Measurements from ENCODE around the gene UBIAD1. TPM values are rescaled to one million over a fixed set of nuclear protein-coding genes. Genes with fewer than 3 reads are reported as not detected.

The UBIAD1 gene, protein sequence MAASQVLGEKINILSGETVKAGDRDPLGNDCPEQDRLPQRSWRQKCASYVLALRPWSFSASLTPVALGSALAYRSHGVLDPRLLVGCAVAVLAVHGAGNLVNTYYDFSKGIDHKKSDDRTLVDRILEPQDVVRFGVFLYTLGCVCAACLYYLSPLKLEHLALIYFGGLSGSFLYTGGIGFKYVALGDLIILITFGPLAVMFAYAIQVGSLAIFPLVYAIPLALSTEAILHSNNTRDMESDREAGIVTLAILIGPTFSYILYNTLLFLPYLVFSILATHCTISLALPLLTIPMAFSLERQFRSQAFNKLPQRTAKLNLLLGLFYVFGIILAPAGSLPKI
- polyA plus RNA-seq (2012; ENCODE audit: insufficient read depth, insufficient read length, low read depth) = 20.4 TPM

DNA sequence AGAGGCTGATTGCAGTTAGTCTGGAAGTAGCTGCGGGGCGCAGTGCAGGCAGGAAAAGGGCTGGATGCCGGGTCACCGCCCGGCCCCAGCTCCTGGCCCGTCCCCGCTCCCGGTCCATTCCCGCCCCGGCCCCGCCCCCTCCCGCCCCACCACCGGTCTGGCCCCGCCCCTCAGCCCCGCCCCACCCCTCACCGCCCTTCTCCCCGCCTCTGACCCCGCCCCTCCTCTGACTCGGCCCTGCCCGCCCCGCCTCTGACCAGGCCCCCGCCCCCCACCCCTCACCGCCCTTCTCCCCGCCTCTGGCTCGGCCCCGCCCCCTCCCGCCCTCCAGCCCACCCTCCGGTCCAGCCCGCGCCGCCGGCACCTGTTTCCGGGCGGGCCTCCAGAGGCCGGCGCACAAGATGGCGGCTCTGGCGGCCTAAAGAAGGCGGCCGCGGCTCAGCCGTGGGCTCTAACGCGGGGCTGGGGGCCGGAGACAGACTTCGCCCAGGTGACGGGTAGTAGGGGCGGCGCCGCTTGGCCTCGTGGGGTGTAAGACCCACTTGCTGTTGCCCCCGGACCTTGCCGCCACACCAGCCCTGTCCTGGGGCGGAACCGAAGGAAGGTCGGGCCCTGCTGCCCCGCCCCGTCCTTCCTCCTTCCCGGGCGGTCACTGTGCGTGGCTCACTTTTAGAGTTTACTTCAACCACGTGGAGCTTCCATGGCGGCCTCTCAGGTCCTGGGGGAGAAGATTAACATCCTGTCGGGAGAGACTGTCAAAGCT lies at the start of gene UBIAD1:
TSS of gene UBIAD1 (plus strand) at position 367 of the 763 bp plus-strand sequence. CDS start at position 701, 334 bp downstream.
- Histone ChIP-seq H3K9me3 (no peaks in the 10 kb centered on the region), H3K36me3 (no peaks in the 10 kb centered on the region), H3K4me1 (no peaks in the 10 kb centered on the region), H3K4me3 (ENCODE audit: low read depth, low read length) (peak within 1 kb of the TSS; percentile 80), H3K27me3 (no peaks in the 10 kb centered on the region)
- TF ChIP-seq, protein P1, sequence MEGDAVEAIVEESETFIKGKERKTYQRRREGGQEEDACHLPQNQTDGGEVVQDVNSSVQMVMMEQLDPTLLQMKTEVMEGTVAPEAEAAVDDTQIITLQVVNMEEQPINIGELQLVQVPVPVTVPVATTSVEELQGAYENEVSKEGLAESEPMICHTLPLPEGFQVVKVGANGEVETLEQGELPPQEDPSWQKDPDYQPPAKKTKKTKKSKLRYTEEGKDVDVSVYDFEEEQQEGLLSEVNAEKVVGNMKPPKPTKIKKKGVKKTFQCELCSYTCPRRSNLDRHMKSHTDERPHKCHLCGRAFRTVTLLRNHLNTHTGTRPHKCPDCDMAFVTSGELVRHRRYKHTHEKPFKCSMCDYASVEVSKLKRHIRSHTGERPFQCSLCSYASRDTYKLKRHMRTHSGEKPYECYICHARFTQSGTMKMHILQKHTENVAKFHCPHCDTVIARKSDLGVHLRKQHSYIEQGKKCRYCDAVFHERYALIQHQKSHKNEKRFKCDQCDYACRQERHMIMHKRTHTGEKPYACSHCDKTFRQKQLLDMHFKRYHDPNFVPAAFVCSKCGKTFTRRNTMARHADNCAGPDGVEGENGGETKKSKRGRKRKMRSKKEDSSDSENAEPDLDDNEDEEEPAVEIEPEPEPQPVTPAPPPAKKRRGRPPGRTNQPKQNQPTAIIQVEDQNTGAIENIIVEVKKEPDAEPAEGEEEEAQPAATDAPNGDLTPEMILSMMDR (IDR thresholded peaks at IDR 0.05; ENCODE audit: low read depth, low read length) = no peak
- peak; percentile 80 for DNase-seq

DNA sequence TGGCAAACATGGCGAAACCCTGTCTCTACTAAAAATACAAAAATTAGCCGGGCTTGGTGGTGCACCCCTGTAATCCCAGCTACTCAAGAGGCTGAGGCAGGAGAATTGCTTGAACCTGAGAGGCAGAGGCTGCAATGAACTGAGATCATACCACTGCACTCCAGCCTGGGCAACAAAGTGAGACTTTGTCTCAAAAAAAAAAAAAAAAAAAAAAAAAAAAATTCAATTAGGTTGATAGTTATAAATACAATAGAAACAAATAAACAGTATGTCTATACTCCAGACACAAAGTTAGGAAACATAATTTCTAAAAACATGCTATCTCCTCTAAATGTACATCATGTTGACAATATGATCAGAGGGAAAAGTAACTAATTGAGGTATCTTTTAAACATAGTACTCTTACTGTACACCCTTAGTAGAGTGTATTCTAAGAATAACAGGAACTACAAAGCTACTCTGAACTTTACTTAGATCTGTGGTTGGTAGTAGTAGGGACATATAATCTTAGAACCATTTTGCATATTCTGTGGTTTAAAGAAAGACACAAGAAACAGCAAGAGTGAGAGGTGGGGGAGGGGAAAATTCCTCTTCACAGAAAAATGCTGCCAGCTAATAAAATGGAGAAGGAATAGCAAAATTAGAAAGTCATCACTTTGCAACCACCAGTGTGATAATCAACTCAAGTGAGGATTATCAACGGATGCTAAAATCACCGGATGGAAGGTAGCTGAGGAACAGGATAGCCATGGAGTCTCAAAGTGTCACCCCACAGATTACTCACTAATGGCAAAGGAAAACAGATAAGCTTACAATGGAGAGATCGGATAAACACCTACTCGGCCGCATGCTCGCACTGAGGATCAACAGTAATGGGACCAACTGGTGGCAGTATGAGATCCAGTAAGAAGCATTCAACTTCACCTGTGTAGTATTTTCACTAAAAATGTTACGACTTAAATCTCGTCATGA lies 45.6 kb upstream of the UBIAD1 start:
- Histone ChIP-seq H3K27me3 (no peaks in the 10 kb centered on the region), H3K36me3 (peaks cover 14% of the 10 kb centered on the region), H3K9me3 (no peaks in the 10 kb centered on the region), H3K4me1 (no peaks in the 10 kb centered on the region), H3K4me3 (ENCODE audit: low read depth, low read length) (no peak overlapping the region)
- TF ChIP-seq, protein P1 (IDR thresholded peaks at IDR 0.05; ENCODE audit: low read depth, low read length) = no peak
- no peak for DNase-seq

DNA sequence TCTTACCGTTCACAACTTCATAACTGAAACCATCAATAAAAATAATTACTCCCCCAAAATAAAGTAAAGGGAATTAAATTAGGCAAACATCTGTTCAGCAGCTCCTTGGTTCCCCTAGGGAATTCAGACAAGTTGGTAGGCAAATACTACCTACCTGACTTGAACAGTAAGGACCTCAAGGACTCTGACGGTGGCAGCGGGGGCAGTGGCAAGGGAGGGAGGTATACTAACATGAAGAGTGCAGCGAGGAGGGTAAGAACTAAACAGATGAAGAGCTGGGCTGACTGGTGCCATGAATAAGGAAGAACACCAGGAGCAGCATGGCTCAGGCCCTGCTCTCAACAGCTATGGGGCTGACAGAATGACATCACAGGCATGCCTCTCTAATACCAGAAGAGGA lies 43.8 kb upstream of the UBIAD1 start:
- no peak for DNase-seq
- Histone ChIP-seq H3K4me3 (ENCODE audit: low read depth, low read length) (no peak overlapping the region), H3K9me3 (no peaks in the 10 kb centered on the region), H3K4me1 (no peaks in the 10 kb centered on the region), H3K27me3 (no peaks in the 10 kb centered on the region), H3K36me3 (peaks cover 20% of the 10 kb centered on the region)
- TF ChIP-seq, protein P1 (IDR thresholded peaks at IDR 0.05; ENCODE audit: low read depth, low read length) = no peak

DNA sequence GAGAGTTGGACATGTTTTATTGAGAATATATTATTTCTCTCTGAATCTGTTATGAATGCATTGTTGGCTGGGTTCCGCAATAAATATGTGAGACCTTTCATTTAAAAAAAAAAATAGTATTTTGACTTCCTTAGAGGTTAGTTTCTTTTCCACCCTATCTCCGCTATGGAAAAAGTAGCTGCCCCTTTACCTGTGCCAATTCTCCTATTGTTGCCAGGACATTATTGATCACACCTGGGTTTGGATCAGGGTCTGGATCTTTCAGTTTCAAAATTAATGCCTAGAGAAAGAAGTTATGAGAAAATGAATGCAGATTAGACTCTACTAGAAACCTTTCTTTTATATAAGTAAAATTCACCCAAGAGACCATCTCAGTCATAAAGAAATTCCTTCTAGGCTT lies 39.8 kb upstream of the UBIAD1 start:
- DNase-seq = no peak
- H3K27me3 ChIP-seq = no peaks in the 10 kb centered on the region
- no peaks in the 10 kb centered on the region for H3K9me3 ChIP-seq
- no peak overlapping the region for H3K4me3 ChIP-seq (ENCODE audit: low read depth, low read length)
- peaks cover 20% of the 10 kb centered on the region for H3K36me3 ChIP-seq
- H3K4me1 ChIP-seq = no peaks in the 10 kb centered on the region
- TF ChIP-seq, protein P1 (IDR thresholded peaks at IDR 0.05; ENCODE audit: low read depth, low read length) = no peak

DNA sequence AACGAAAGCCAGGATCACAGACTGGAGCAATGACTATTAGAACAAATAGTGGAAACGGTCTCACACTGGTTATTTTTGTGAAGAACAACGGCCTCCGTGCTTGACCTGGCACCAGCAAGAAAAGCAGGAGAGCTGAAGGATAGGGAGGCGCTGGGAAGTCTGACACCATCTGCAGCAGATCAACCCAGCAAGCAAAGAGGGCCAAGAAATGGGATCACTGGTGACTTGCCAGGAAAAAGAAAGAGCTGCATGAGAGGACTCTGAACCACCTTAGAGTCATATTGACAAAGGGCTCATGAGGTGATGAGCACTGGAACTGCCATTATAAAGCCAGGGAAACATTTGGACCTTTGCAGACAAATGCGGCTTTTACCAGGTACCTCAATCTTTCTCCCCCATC lies 35.6 kb upstream of the UBIAD1 start:
- H3K36me3 ChIP-seq = peaks cover 18% of the 10 kb centered on the region
- no peaks in the 10 kb centered on the region for H3K27me3 ChIP-seq
- no peaks in the 10 kb centered on the region for H3K4me1 ChIP-seq
- TF ChIP-seq, protein P1 (IDR thresholded peaks at IDR 0.05; ENCODE audit: low read depth, low read length) = no peak
- no peak for DNase-seq
- H3K4me3 ChIP-seq (ENCODE audit: low read depth, low read length) = no peak overlapping the region
- H3K9me3 ChIP-seq = no peaks in the 10 kb centered on the region
